CD4-positive, alpha-beta T cell treated with Interleukin-15 for 4 hours (primary cell): ENCODE measurements around the gene NRXN3.

Experiments
- DNase-seq: peaks from one replicate; pipeline ENCODE4 v3.0.0-alpha.2; 2020; ENCODE audit warnings: low spot score

NRXN3 gene

DNA sequence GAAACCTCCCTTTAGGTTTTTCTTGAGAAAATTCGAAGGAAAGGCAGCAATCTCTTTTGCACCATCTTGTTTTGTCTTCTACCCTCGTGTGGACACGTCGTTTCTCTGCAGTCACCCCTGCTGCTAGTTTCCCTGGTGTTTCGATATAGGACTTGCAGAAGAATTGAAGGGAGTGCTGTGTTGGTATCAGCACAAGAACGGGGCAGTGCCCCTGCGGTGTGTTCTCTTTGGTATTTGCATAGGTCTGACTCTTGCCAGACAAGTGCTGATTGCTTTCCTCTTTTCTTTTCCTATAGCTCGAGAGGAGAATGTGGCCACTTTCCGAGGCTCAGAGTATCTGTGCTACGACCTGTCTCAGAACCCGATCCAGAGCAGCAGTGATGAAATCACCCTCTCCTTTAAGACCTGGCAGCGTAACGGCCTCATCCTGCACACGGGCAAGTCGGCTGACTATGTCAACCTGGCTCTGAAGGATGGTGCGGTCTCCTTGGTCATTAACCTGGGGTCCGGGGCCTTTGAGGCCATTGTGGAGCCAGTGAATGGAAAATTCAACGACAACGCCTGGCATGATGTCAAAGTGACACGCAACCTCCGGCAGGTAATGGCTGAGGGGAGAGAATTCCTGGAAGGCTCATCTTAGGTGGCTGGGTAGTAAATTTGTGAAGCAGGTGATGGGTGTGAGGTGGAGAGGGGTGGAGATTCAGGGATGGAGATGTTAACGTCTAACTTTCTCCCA is 474.8 kb downstream of the NRXN3 start:
- no peak for DNase-seq

DNA sequence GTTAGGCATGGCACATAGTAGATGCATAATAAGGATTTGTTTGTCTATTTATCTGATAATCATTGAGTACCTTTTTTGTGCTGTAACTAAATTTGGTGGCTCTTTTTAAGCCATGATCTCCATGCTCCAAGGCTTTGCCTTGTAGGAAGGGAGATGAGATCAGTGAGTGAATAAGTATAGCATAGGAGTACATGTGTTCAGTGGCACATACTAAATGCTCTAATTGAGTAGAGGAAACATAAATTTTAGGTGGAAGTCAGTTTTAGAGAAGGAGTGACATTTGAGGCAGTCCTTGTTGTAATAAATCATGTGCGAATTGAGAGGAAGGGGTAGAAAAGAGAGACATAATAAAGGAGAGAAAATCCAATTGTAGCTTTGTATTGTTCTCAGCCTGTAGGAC is 482.6 kb downstream of the NRXN3 start:
- no peak for DNase-seq

DNA sequence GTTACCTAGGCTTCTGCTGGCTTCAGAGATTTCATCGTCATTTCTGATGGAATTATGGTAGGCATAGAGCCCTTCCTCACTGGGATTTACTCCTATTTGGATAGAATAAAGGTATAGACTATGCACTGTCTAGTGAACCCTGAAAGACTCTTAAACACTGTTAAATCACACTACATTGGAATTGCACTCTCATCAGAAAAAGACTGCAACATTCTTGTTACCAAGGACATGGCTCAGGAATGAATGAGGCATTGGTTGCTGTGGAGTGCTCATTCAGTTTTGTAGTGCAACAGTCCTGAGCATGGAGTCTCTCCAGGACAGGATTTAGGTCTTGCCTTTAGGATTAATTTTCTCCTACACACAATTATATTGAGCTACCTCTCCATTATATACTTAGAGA is 483.0 kb downstream of the NRXN3 start:
- DNase-seq = no peak

DNA sequence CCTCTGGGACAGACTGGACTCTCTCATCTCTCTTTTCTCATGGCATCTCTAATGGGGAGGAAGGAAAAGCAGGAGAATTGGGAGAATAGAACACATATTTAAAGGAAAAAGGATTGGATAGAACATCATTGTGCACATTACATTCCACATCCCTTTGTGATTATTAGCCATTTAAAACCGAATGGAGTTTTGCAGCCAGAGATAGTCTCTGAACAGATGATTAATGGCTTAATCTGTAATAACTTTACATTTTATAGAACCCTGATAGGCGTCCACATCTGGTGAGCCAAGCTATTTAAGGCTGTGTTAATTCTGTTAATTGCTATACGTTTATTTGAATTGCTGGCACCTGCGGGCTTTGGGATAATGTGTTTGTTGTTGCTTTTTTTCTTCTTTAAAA is 487.3 kb downstream of the NRXN3 start:
- DNase-seq = no peak

DNA sequence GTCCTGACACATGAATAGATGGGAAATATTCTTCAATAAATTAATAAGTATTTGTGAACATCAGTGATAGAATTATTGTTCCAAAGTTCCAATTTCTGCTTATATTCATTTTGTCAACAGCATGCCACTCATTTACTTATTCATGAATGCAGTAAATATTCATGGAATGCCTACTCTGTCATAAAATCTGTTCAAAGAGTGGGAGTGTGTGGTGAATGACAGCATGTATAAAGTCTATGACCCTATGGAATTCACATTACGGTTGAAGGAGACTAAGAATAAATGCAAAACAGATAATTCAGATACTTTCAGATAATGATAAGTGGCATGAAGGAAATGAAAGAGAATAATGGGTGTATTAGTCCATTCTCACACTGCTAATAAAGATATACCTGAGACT is 494.7 kb downstream of the NRXN3 start:
- no peak for DNase-seq

DNA sequence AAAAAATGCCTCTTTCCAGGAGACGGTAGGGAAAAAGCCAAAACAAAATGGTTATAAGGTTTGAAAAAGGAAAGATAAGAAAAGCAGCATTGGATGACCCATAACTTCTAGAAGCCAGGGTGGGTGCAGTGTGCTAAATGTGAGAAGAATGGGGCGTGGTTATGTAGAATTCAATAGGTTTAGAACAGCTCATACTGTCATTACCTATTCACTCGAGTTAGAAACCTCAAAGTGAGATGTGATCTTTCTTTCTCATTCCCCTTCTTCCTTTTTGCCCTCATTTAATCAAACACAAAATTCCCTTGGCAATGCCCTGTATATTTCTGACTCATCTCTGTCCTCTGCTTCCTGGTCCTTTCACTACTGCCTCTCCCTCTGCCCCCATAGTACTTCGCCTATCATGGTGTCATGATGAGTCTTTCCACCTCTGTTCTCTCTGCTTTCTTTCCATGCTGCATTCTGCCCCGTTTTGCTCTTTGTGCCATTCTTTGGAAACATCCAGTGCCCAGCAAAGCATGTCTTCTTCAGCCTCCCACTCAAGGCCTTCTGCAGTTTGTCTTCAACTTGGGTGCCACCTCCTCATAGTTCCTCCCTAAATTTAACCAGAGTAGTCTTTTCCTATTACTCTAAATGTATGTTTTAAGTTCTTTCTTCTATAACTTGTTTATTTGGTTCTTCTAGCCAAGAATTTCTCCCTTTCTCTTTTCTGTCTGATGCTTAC is 496.3 kb downstream of the NRXN3 start:
- no peak for DNase-seq

DNA sequence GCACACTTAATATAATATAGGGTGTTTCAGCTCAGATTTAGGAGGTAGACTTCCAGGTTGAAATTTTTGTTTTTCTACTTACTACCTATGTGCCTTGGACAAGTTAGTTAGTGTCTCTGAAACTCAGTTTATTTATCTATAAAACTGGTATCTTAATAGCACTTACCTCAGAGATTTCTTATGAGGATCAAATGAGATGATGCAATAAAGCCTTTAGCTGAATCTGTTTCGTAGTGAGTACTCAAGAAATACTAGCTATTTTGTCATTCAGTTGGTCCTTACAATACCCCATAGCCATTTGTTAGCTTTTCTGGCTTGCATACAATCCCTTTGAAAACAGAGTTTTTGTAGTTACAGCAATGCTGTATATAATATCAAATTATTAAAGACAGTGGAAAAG is 497.0 kb downstream of the NRXN3 start:
- no peak for DNase-seq

DNA sequence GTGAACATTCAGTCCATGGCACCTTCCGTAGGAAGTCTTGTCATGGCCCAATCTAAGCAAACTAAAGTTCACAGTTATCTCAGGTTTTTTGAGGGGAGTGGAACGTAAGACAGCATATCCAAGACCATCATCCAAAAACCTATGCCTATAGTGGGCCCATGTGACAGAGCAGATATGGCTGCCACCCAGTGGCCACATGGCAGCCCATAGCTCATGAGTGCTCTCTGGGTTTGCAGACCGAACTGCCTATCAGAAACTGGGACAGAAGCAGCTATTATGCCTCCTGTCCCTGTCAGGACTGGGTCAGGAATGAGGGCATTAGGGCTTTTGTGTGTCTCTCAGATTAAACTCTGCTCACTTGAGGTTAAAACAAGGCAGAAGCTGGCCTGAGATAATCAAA is 503.7 kb downstream of the NRXN3 start:
- DNase-seq = no peak

DNA sequence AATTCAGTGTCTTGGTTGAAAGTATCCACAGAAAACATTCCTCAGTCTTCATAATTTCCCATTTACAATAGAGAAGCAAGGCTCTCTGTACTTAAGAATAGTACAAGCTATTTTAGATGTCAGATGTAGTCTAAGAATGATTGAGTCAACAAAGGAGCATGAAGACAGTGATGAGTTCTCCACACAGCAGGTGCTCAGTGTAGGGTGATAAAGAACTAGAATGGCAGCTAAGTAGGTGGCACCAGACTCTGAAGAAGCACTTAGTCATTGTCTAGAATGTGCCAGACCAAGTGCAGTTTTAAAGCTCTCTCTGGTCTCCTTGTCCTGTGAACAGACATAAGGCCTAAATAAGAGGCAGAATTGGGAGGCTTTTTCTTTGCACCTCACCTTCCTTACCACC is 504.6 kb downstream of the NRXN3 start:
- no peak for DNase-seq

DNA sequence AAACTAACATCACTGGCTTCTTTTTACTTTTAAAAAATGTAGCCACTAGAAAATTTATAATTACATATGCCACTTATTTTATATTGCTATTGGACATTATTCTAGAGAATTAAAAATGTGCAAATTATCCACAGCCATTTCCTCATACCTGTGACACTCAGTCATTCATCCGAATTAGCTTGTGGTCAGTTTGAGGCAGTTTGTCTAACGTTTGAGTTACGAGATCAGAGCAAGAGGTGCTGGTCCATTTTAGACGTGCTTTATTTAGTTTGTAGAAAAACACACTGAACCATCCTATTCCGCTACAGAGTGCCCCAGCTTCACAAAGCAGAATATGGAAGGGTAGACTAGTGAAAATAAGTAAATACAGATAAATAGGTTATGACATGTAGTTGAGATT is 513.0 kb downstream of the NRXN3 start:
- no peak for DNase-seq

DNA sequence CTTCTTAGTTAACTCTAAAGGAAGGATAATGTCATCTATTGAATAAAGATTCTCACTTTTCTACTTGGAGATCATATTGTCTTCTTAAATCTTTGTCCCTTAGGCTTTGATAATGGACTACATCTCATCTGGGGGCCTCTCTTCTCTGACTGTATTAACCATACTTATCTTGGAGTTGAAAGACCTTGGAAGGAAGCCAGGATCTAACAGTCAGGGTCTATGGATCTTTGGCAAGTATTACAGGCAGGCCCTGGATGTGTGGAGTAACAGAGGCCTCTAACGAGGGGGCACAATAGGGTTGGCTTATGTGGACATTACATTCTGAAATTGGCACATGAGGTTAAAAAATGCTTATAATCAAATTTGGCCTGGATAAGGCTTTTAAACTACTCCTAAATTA is 513.8 kb downstream of the NRXN3 start:
- DNase-seq = no peak

DNA sequence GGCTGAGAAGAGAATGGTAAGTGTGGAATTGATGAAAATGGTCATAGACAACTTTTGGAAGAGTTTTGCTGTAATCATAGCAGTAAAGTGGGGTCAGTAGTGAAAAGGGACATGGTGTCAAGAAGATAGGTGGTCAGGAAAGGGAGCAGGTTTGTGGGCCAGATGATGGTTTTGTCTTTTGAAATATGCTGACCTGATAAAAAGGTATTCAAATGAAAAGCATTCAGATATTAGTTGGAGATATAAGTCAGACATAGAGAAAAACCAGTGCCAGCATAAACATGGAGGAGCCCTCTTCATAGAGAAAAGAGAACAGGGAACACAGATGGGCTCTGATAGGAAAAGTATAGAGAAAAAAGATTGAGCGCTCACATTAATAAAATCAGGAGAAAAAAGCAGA is 518.3 kb downstream of the NRXN3 start:
- no peak for DNase-seq

DNA sequence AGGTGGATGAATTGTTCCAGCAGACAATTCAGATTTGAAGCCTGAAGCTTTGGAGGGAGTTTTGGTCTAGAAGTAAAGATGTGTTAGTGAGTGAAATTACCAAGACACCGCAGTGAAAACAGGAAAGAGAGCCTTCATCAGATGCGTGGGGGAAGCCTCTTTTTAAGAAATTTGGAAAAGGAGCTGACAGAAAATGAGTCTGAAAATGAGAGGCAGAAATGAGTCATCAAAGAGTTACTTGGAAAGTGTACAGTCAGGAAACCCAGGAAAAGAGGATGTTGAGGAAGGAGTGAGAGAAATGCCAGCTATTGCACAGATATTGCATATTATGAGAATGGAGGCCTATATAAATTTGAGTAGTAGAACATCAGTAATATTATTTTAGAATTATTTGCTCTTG is 520.7 kb downstream of the NRXN3 start:
- no peak for DNase-seq

DNA sequence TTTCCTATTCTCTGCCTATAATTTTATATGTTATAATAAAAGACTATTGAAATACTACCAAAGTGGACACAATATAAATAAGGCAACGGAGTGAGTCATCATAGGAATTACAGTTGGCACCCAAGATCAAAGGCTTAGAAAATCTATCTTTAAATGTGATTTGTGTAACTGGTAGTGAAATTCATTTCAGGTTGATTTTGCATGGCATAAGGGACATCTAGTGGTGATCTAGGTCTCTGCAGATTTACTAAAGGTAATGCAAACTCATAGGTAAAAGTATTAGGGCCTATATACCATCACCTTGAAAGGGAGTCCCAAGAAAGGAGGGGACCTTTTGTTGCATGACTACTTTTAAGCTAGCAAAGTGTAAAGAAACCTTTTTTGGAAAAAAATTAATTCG is 527.2 kb downstream of the NRXN3 start:
- DNase-seq = no peak

DNA sequence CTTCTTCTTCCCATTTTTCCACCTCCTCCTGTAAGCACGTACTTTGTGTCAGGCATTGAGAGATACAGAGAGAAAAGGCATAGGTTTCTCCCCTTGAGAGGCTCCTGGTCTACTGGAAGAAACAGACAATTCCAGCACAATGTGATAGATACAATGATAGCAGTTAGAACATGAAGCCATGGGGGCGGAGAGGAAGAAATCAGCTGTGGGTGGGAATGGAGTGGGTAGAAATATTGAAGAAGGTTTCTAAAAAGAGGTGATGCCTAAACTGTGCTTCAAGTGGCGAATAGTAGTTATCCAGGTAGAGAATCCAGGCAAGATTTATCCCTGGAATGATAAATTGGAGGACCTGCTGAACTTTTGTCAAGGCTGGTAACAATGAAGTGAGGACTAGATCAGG is 528.8 kb downstream of the NRXN3 start:
- DNase-seq = no peak

DNA sequence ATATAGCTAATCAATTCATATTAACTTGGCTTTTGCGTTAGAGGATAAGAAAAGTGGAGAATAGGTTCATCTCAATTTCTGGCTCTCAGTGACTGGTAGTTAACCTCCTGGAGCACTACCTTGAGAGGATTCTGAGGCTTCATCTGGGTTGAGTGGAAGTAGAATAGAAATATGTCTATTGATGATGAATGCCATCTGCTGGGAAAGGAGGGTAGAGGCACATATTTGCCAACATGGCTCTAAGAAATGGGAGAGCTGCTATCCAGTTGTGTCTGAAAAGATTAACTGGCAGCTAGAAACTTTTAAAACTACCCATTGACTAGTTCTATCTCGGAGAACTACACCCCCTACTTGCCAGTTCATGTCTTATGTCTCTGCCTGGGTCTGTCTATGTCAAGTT is 530.1 kb downstream of the NRXN3 start:
- DNase-seq = no peak

DNA sequence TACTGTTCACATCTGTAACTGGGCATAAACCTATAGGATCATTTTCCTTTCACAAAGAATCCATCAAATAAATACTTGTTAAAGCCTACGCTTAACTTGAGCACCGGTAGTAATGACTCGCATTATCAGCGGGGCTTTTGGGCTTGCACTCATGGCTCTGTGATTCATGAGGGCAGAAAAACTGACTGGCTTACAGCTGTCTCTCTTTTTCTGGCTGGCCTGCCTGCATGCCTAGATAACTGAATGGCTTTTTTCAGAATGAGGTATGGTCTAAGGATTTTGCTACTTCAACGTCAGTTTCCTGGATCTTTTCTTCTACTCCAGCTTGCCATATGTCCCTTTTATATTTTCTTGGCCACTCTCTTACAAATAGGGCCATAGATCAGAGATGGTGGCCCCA is 531.1 kb downstream of the NRXN3 start:
- no peak for DNase-seq

DNA sequence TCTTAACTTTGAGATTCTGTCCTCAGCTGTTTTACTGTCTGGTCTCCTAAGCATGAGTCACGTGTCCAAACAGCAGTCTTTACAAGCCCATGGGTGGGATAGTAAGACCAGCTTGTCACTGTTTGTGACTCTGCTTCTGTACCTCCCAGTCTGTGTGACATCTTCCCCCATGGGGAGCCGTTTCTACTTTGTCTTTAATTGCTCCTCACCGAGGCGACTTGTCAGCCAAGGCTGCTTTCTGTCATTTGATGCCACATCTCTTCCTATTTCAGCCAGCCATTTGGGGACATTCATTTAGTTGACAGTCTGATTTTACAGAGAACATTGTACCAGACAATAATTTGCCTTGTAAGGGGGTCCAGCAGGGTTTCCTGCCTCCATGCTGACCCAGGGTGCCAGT is 534.8 kb downstream of the NRXN3 start:
- DNase-seq = no peak

DNA sequence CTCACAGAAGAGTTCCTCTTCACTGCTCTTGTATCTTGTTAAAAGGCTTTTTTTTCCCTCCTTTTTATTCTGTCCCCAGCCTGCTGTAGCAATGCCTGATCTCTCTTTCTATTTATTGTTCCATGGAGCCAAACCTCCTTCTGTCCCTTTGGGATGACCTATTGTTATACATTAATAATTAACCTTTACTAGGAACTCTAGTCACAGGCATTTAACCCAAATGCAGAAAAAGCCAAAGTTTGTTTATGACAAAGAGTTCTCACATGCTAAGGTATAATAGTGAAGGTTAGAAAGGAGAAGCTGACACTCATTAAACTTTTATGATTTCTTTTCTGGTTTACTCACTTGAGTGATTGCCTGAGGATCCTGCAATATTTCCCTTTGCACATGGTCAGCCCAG is 535.8 kb downstream of the NRXN3 start:
- DNase-seq = no peak

DNA sequence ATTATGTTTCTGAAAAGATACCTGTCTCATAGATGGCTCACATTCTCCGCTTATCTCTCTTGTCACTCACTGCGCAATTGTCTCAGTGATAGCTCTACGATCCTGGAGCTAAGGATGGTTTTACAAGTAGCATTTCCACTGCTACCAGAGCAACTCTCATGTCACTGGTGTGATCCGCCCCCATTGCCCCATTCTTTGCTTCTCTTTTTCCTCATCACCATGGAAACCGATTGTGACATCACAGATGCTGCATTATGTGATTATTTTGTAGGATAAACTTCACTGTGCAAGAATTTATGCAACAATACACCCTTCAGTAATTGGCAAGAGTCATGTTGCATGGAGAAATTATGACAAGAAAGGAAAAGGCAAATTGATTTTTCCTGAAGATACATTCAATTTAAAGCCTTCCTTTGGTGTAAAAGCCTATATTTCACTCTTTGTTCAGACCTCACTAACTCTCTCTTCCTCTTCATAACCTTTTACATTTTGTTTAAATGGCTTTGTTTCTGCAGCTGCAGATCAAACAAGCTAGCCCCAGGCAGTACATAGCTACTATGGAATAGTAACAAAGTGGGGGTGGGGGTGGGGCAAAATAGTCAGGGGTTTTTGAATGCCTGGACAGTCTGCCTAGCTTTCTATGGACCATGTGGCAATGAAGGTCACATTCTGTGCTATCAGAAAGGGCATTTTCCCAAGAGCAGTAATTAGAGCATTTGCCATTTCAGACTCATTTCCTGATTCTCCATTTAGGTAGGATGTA is 539.8 kb downstream of the NRXN3 start:
- no peak for DNase-seq

DNA sequence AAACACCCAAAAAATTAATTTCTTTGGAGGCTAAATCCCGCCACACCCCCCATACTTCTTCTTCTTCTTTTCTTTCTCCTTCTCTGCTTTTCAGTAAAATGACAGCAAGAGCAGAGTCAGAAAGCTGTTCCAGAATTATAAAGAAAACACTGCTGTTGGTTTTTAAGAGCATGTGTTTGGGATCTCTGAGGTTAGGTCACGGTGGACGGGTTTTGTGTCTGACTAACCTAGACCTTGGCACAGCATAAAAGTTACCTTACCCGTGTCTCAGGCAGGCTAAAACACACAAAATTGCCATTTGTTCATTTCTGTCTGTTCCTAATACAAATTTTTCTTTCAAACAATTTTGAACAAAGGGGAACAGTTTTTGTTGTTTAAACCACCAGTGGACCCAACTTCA is 540.8 kb downstream of the NRXN3 start:
- no peak for DNase-seq

DNA sequence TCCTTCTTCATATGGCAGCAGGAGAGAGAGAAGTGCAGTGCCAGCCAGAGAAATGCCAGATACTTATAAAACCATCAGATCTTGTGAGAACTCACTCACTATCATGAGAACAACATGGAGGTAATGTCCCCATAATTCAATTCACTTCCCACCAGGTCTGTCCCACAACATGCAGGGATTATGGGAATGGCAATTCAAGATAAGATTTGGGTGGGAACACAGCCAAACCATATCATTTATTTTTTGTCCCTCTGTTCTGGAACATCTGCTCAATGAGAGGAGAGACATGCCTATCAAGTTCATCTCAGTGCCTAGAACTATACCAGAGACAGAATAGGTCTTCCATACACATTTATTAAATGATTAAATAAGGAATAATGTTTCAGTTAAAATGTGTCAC is 543.5 kb downstream of the NRXN3 start:
- no peak for DNase-seq

DNA sequence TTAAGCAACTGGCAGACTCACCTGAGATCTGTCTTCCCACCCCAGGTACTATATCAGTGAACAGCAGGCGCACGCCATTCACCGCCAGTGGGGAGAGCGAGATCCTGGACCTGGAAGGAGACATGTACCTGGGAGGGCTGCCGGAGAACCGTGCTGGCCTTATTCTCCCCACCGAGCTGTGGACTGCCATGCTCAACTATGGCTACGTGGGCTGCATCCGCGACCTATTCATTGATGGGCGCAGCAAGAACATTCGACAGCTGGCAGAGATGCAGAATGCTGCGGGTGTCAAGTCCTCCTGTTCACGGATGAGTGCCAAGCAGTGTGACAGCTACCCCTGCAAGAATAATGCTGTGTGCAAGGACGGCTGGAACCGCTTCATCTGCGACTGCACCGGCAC is 544.5 kb downstream of the NRXN3 start:
- DNase-seq = no peak
